GM23248 (cell line): ENCODE results near the gene MAST3.

ENCODE experiments used
- EZH2 ChIP-seq: fragments of 200-600 bp; sonication (generic); IDR thresholded peaks from 2 replicates; pipeline ENCODE4 v1.6.1; 2018; ENCODE audit warnings: antibody characterized with exemption, mild to moderate bottlenecking; ENCODE audit not compliant: insufficient read depth, poor library complexity, severe bottlenecking
- EZH2phosphoT487 ChIP-seq: fragments of 200-600 bp; sonication (generic); IDR thresholded peaks from 2 replicates; pipeline ENCODE4 v1.6.1; 2018; ENCODE audit warnings: antibody characterized with exemption, moderate library complexity, mild to moderate bottlenecking, low read depth; ENCODE audit not compliant: insufficient read depth

GRCh38 chr19:18183529-18183928 is 86.0 kb downstream of the MAST3 start:
- no peak for TF ChIP-seq EZH2
- TF ChIP-seq EZH2phosphoT487: no peak
